GM18502 (cell line): ENCODE data around the gene TNKS1BP1.

Experiments
- ATAC-seq: cut with Tn5 transposase; IDR thresholded peaks from one replicate; pipeline ENCODE4 v1.9.1; 2021; ENCODE audit warnings: mild to moderate bottlenecking; ENCODE audit not compliant: unreplicated experiment, poor library complexity

TNKS1BP1 gene

GRCh38 chr11:57332694-57333440, 8.1 kb upstream of the TNKS1BP1 start:
- no peak for ATAC-seq

- ATAC-seq = no peak
These were observed 7.0 kb upstream of the TNKS1BP1 start for GRCh38 chr11:57331720-57332119.

GRCh38 chr11:57330029-57330428, 5.3 kb upstream of the TNKS1BP1 start:
- no peak for ATAC-seq

- no peak for ATAC-seq
These were observed 3.0 kb upstream of the TNKS1BP1 start for GRCh38 chr11:57327721-57328120.

- peak; percentile 1 for ATAC-seq
These were observed 940 bp upstream of the TNKS1BP1 start for GRCh38 chr11:57325735-57326048.

GRCh38 chr11:57324154-57324885, 432 bp downstream of the TNKS1BP1 start:
- ATAC-seq = no peak

GRCh38 chr11:57323855-57324153, 948 bp downstream of the TNKS1BP1 start:
- no peak for ATAC-seq

GRCh38 chr11:57323167-57323854, 1.4 kb downstream of the TNKS1BP1 start:
- no peak for ATAC-seq

- no peak for ATAC-seq
These were observed 2.2 kb downstream of the TNKS1BP1 start for GRCh38 chr11:57322256-57323166.

- no peak for ATAC-seq
These were observed 3.1 kb downstream of the TNKS1BP1 start for GRCh38 chr11:57321388-57322255.

- no peak for ATAC-seq
These were observed 3.9 kb downstream of the TNKS1BP1 start for GRCh38 chr11:57320719-57321387.

- no peak for ATAC-seq
These were observed 4.6 kb downstream of the TNKS1BP1 start for GRCh38 chr11:57320067-57320718.

- no peak for ATAC-seq
These were observed 6.6 kb downstream of the TNKS1BP1 start for GRCh38 chr11:57318178-57318577.

GRCh38 chr11:57316017-57316416, 8.7 kb downstream of the TNKS1BP1 start:
- no peak for ATAC-seq

GRCh38 chr11:57315491-57315890, 9.3 kb downstream of the TNKS1BP1 start:
- no peak for ATAC-seq

GRCh38 chr11:57314221-57314973, 10.4 kb downstream of the TNKS1BP1 start:
- no peak for ATAC-seq

GRCh38 chr11:57313788-57314135, 11.0 kb downstream of the TNKS1BP1 start:
- no peak for ATAC-seq
